A549 treated with DMSO at 1 μM for 4 hours (cell line): Measurements from ENCODE around the gene ELFN2. TPM values are rescaled to one million over a fixed set of nuclear protein-coding genes. Genes with fewer than 3 reads are reported as not detected.

Source experiments
- total RNA-seq: library from RNA; stranded (reverse); fragments of 200-300 nt; extraction: Qiagen RNA extraction; gene quantifications from 5 replicates; pipeline ENCODE4 v1.2.3, GENCODE V29; 2022; ENCODE audit warnings: low read depth

Gene ELFN2
- 6.2 to 10.0 TPM (median 8.2 TPM) in 5 replicates for total RNA-seq

GRCh38 chr22:37427135-37427710 is at the start of gene ELFN2:
Gene ELFN2, minus strand, starts transcription at chr22:37427479. Its CDS starts 51,945 bp downstream, at chr22:37375534.

Other genes starting within 250 kb of the ELFN2 start
- 8.9 to 12.7 TPM (median 10.5 TPM) in 5 replicates for gene C1QTNF6, start 239.2 kb downstream of the ELFN2 start, total RNA-seq
- gene SSTR3, start 215.0 kb downstream of the ELFN2 start, total RNA-seq = not detected in 5 replicates
- 0.14 to 0.20 TPM (median 0.19 TPM) in 5 replicates for gene RAC2, start 183.2 kb downstream of the ELFN2 start, total RNA-seq
- 0.53 to 1.2 TPM (median 0.99 TPM) in 5 replicates for gene CYTH4, start 145.0 kb downstream of the ELFN2 start, total RNA-seq
- 1.9 to 3.2 TPM (median 2.6 TPM) in 5 replicates for gene MFNG, start 58.9 kb upstream of the ELFN2 start, total RNA-seq
- gene CARD10, start 91.9 kb upstream of the ELFN2 start, total RNA-seq = 31.4 to 41.7 TPM (median 39.2 TPM) in 5 replicates
- 31.6 to 40.9 TPM (median 36.9 TPM) in 5 replicates for gene CDC42EP1, start 133.0 kb upstream of the ELFN2 start, total RNA-seq
- 0.38 to 0.66 TPM in 2 of 5 replicates, not detected in the others for gene LGALS2, start 152.6 kb upstream of the ELFN2 start, total RNA-seq
- gene GGA1, start 181.4 kb upstream of the ELFN2 start, total RNA-seq = 20.8 to 24.2 TPM (median 22.8 TPM) in 5 replicates
- 1.3 to 2.7 TPM (median 1.9 TPM) in 5 replicates for gene SH3BP1, start 212.2 kb upstream of the ELFN2 start, total RNA-seq
- 18.5 to 20.5 TPM (median 20.0 TPM) in 5 replicates for gene PDXP, start 231.2 kb upstream of the ELFN2 start, total RNA-seq
- 1,194 to 1,393 TPM (median 1,273 TPM) in 5 replicates for gene LGALS1, start 248.2 kb upstream of the ELFN2 start, total RNA-seq